Pulmonary artery endothelial cell (primary cell): Measurements from ENCODE around the gene HBG2. TPM values are rescaled to one million over a fixed set of nuclear protein-coding genes. Genes with fewer than 3 reads are reported as not detected.
"Not testable (repeated sequence)": the region's sequence is repeated elsewhere in the genome, so short reads cannot be mapped to it uniquely, and the experiment has no call there.

Source experiments
- DNase-seq: peaks from one replicate; pipeline ENCODE4 v3.0.0-alpha.2; 2011; ENCODE audit warnings: low read depth, low spot score
- total RNA-seq: library from RNA; depleted of rRNA; stranded (reverse); fragments of >200 nt; gene quantifications from 2 replicates; pipeline ENCODE4 v1.2.3, GENCODE V29; 2014

HBG2 gene
- total RNA-seq, 1 donor from 2014 or later, result not detected

DNA sequence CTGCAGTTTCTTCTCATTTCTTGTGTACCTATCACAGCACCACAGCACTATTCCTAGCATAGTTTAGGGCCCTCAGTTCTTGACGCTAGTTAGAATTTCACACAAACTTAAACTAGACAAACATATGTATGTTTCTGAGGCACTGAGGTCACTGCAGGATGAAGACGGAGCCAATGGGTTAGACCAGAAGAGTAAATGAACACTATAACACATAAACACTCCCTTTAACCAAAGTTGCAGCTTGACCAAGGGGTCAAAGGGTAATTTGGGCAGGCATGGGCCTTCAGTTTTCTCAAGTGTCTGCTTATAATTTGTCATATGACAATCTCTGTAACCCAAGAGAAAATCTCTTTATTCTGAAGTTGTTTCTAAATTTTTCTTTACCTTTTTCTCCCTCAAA lies 28.0 kb upstream of the HBG2 start:
- DNase-seq, result no peak

- no peak for DNase-seq
Measured at GRCh38 chr11:5281596-5281995, 27.0 kb upstream of the HBG2 start.

GRCh38 chr11:5280582-5281102 lies 26.1 kb upstream of the HBG2 start:
- DNase-seq, result peak; percentile 82

GRCh38 chr11:5279471-5280090 lies 25.0 kb upstream of the HBG2 start:
- DNase-seq, result no peak

DNA sequence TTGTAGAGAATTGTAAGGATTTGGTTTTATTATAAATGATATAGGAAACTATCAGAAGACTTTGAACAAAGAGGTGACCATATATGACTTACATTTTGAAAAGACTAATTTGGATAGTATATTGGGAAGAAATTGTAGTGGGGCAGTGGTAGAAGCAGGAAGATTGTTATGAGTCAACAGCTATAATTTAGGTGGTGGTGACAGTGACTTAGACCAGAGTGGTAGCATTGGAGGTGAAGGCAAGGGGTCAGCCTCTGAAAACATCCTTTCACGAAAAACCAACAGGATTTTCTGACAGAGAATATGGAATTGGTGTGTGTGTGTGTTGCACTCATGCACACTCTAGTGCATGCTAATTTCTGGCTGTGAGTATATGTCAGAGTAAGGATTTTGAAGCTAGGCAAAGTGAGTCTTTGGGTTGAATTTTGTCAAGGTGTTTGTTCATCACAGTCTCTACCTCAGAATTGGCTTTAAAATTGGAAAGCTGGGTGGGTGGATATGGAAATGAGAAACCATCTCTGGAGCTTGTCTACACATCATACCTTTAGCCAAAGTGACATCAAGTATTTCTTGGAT lies 23.3 kb upstream of the HBG2 start:
- no peak for DNase-seq

- no peak for DNase-seq
Measured at GRCh38 chr11:5276697-5277096, 22.1 kb upstream of the HBG2 start.

DNA sequence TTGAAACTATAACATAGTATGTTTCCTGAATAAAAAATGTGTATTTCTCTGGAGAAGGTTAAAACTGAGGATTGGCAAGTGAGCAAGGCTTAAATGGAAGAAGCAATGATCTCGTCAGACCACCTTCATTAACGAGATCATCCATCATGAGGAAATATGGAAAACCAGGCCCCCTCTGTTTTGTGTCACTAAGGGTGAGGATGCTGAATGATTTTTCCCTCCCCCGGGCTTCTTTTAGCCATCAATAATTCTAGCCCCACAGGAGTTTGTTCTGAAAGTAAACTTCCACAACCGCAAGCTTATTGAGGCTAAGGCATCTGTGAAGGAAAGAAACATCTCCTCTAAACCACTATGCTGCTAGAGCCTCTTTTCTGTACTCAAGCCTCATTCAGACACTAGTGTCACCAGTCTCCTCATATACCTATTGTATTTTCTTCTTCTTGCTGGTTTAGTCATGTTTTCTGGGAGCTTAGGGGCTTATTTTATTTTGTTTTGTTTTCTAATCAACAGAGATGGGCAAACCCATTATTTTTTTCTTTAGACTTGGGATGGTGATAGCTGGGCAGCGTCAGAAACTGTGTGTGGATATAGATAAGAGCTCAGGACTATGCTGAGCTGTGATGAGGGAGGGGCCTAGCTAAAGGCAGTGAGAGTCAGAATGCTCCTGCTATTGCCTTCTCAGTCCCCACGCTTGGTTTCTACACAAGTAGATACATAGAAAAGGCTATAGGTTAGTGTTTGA lies 21.0 kb upstream of the HBG2 start:
- no peak for DNase-seq

DNA sequence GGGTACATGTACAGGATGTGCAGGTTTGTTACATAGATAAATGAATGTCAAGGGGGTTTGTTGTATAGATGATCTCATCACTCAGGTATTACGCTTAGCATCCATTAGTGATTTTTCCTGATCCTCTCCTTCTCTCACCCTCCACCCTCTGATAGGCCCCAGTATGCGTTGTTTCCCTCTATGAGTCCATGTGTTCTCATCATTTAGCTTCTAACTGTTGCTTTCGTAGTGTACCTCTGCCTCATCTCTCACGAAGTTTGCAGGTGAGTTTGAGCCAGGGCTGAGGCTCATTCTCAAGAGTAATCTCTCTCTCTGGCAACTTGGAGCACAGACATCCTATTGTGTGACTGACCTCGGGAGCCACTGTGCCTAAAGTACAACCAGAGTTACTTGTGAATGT lies 19.8 kb upstream of the HBG2 start:
- no peak for DNase-seq

- no peak for DNase-seq
Measured at GRCh38 chr11:5272395-5273017, 17.9 kb upstream of the HBG2 start.

- DNase-seq, result no peak
Measured at GRCh38 chr11:5269715-5270147, 15.2 kb upstream of the HBG2 start, which contains the start of gene HBE1. TSS of gene HBE1 (minus strand) at chr11:5269945. CDS start at chr11:5269890, 55 bp downstream.

DNA sequence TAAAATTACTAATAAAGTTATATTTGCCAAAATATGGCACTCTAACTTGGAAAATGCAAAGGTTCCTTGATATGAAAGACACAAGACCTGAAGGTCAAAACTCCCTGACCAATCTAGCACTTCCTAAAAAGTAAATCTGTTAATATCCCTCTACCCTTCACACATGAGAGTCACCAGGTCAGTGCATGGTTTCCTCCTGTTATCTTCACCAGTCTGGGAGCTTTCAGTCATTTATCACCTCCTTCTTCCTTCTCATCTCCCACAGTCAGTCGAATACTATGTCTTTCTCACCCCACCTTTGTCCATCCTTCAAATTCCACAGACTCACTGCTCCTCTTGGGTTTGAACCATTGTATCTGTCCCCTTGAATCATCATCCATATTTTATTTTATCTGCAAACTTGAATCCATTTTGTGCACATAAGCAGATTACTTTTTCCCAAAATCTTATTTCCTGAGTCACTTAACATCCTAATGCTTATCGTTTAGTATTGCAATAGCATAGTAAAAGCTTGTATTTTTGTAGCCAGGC lies 12.5 kb upstream of the HBG2 start:
- no peak for DNase-seq

DNA sequence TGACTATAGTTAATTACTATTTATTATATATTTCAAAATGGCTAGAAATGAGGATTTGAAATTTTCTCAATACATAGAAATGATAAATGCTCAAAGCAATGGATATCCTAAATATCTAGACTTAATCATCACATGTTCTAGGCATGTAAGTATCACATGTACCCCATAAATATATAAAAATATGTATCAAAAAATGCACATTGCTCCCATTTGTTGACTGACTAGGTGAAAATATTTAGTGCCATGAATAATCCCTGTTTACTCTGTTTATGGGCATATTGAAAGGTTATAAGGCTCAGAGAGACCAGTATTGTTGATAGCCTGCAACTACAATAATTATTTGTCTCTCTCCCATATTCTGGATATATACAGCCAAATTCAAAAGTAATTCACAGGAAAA lies 12.0 kb upstream of the HBG2 start:
- DNase-seq, result no peak

GRCh38 chr11:5265832-5266231 lies 11.3 kb upstream of the HBG2 start:
- DNase-seq, result no peak

DNA sequence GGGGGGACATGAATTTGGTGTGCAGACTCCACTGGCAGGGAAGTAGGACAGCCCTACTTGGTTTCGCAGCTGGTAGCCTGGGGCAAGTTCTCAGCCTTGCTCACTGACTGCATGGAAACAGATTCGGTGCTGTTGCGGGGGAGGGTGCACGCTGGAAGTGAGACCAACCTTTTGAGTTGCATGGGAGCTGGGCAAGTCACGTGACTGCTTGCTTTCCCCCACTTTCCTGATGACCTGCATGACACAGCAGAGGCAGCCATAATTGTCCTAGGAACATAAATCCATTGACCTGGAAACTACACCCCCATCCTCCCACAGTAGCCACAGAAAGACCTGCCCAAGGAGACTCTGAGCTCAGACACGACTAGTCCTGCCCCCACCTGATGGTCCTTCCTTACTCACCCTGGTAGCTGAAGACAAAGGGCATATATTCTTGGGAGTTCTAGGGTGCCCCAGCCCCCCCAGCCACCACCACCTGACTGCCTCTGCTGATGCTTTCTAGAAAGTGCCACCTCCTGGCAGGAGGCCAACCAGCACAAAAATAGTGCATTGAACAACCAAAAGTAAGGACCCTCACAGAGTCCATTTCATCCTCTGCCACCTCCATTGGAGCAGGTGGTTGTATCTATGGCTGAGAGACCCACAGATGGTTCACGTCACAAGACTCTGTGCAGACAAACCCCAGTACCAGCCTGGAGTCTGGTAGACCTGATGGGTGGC lies 4.1 kb upstream of the HBG2 start:
- no peak for DNase-seq

GRCh38 chr11:5257296-5257695 lies 2.7 kb upstream of the HBG2 start:
- no peak for DNase-seq

DNA sequence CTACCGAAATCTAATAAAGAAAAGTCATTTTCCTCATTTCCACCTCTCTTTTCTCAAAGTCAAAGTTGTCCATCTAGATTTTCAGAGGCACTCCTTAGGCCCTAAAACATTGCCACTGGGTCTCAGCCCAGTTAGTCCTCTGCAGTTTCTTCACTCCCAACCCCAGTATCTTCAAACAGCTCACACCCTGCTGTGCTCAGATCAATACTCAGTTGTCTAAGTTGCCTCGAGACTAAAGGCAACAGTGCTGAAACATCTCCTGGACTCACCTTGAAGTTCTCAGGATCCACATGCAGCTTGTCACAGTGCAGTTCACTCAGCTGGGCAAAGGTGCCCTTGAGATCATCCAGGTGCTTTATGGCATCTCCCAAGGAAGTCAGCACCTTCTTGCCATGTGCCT lies 558 bp downstream of the HBG2 start:
- not testable (repeated sequence) for DNase-seq

GRCh38 chr11:5253440-5253839 lies 1.1 kb downstream of the HBG2 start:
- DNase-seq, result not testable (repeated sequence)

DNA sequence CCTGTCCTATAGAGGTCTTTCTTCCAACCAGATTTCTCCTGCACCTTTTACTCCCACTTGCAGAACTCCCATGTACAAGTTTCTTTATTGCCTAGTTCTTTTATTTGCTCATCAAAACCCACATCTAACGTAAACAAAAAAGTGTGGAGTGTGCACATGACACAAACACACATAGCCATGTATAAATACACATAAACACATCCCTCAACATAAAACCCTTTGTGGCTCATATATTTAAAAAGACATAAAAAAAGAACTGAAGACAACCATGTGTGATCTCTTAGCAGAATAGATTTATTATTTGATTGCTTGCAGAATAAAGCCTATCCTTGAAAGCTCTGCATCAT lies 1.7 kb downstream of the HBG2 start:
- DNase-seq, result no peak

DNA sequence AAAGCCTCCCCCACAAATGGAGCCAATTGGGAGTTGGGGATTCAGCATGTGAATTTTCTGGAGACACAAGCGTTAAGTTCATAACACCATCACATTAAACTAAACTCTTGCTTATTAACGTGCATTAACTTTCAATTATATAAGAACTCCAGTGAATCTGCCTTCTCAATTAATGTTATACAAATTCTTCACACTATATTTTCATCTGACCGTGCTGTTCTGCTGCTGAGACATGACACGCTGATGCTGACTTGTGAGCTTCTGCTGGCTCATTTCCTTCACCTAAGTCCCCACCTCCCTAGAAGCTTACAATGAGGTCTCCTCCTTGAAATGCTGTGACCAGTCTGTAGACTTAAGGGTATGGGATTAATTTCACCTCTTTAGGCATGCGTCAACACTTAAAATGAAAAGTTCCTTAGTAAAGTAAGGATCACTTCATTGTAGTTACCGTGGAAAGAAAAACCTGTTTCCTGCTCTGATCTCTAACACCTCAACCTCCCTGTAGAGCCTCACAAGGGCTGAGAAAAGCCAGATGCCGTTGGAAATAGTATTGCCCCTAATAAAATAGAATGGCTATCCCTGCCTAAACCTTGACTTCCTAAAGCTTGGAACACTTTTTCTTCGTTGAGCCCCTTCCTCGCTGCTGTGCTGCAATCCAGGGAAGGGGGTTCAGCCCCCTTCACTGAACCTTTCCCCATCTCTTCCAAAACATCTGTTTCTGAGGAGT lies 2.2 kb downstream of the HBG2 start:
- no peak for DNase-seq

DNA sequence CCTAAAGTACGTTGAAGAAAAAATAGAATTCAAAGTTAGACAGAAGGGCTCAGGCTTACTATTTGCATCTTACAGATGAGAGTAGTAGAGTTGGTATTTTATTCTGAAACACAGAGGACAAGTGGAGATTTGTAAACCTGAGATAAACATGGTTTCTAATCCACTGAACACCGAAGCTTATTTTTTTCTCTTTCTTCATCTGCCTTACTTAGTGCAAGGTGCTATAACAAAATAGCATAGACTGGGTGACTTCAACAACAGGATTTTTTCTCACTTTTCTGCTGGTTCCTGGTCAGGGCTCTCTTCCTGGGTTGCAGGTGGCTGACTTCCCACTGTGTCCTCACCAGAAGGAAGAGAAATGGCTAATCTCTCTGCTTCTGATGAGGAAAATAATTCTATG lies 2.8 kb downstream of the HBG2 start:
- no peak for DNase-seq
